ENCODE data around the gene RACK1. TPM values are rescaled to one million over a fixed set of nuclear protein-coding genes. Genes with fewer than 3 reads are reported as not detected.
A peak's percentile ranks its signal among the peaks of the same experiment; 100 is the strongest.

RACK1 gene
- total RNA-seq, 2 experiments from 2014 or later = 2,724 to 3,901 TPM

DNA sequence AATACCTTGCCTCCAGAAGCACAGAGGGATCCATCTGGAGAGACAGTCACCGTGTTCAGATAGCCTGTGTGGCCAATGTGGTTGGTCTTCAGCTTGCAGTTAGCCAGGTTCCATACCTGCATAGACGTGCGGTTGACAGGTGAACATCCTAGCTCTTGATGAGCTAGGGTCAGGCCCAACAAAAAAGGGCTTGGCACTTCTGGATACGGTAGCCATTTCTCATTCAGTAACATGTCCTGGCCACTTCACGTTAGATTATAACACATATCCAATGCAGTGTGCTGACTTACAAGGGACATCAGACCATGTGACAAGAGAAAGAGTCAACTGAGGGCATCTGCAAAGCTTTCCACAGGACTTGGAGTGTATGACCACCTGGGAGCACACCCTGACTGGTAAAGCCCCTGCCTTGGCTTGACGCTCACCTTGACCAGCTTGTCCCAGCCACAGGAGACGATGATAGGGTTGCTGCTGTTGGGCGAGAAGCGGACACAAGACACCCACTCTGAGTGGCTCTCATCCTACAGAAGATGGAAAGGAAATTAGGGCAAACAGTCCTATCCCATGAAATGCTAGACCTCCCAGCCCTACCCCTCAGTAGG is 4.5 kb downstream of the RACK1 start:
- no peak for DNase-seq
- Mint-ChIP-seq H3K4me3 (peak overlapping the region; percentile 51), H3K27ac (peak overlapping the region; percentile 78), H3K9me3 (ENCODE audit: low read depth) (no peaks in the 10 kb centered on the region), H3K4me1 (peaks cover 39% of the 10 kb centered on the region), H3K27me3 (no peaks in the 10 kb centered on the region), H3K36me3 (ENCODE audit: low read depth) (peaks cover 91% of the 10 kb centered on the region)
- ChIA-PET POLR2A (interaction anchor here (0.7 to 1.2 kb wide), 2 partner anchors 21 to 32 kb away, joined by 3 read pairs; no protein-coding TSS in a partner anchor), CTCF (interaction anchor here (0.6 kb wide), 3 partner anchors 13 to 424 kb away, joined by 3 to 4 read pairs (median 3); no protein-coding TSS in a partner anchor)
- ATAC-seq = no peak
- intact Hi-C loops (cut with DNase I, micrococcal nuclease) = no loop called here

DNA sequence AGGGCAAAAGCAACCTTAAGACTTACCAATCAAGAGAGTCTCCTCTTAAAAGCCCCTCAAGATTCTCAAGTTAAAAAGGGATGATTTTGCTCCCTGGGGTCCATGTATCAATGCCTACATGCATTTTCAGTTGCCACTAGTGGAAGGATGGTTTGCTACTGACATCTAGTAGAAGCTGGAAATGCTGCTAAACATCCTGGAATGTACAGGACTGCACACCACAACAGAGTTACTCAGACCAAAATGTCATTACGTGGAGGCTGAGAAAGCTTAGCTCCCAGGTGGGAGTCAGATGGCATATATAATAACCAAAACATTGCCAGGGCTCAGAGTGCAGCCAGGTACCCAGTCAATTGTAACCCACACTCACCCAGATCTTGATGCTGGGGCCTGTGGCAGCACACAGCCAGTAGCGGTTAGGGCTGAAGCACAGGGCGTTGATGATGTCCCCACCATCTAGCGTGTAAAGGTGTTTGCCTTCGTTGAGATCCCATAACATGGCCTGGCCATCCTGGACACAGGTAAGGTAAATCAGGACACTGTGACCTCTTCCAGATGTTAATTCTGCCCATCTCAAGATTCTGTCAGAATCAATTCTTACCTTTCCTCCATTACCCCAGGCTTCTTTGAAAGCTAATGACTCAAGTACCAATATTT is 5.8 kb downstream of the RACK1 start:
- ATAC-seq (no peak), DNase-seq (no peak)
- Mint-ChIP-seq H3K27ac (peak overlapping the region; percentile 52), H3K27me3 (no peaks in the 10 kb centered on the region), H3K4me1 (peaks cover 39% of the 10 kb centered on the region), H3K4me3 (no peak overlapping the region), H3K36me3 (ENCODE audit: low read depth) (peaks cover 91% of the 10 kb centered on the region), H3K9me3 (ENCODE audit: low read depth) (no peaks in the 10 kb centered on the region)
- ChIA-PET POLR2A (interaction anchor here (0.6 kb wide), 1 partner anchor 10 kb away, joined by 3 read pairs; no protein-coding TSS in a partner anchor), CTCF (no interaction called here)
- intact Hi-C loops (cut with DNase I, micrococcal nuclease) = no loop called here

DNA sequence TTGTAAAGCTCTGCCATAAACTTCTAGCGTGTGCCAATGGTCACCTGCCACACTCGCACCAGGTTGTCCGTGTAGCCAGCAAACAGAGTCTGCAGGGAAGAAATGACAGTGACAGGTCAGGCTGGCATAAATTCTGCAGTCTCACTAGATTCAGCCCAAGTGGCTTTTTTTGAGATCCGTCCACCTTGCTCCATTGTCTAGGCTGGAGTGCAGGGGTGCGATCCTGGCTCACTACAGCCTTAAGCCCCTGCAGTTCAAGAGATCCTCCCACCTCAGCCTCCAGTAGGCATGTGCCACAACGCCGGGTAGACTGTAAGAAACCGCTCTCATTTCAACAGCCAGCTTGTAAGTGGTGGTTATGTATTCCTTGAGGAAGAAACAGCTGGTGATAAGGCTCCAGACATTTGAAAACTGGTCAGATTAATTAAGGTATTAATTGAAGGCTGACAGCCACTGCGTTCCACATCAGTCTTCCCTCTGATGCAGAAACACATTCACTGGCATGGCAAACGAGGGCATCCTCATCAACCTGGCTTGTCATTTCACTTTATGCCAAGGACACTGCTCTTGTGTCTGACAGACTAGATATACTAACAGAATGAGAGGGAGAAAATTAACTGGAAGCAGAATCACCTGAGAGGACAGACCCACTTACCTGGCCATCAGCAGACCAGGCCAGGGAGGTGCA is 6.6 kb downstream of the RACK1 start:
- Mint-ChIP-seq H3K36me3 (ENCODE audit: low read depth) (peaks cover 87% of the 10 kb centered on the region), H3K9me3 (ENCODE audit: low read depth) (no peaks in the 10 kb centered on the region), H3K4me1 (peaks cover 37% of the 10 kb centered on the region), H3K27ac (peak overlapping the region; percentile 20), H3K4me3 (no peak overlapping the region), H3K27me3 (no peaks in the 10 kb centered on the region)
- ATAC-seq = no peak
- no peak for DNase-seq
- ChIA-PET CTCF (no interaction called here), POLR2A (no interaction called here)
- intact Hi-C loops (cut with DNase I, micrococcal nuclease) = no loop called here

DNA sequence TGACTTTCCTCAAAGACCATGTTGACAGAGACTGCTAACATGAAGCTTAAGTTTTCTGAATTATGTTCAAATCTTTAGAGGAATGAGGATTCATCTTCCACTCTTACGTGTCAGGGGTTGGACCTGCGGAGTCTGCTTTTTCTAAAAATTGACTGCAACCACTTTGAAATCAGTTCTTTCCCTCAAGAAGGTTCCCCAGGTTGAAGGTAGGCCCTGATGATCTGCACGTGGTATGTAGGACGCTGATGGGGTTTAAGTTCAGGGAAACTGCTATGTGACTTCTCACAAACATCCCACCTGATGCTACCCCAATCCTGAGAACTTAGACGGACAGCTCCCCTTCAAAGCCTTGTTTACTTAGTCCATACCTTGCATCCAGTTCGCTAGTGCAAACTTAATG is 7.2 kb downstream of the RACK1 start:
- DNase-seq (no peak), ATAC-seq (no peak)
- intact Hi-C loops (cut with DNase I, micrococcal nuclease) = no loop called here
- ChIA-PET CTCF (no interaction called here), POLR2A (no interaction called here)
- Mint-ChIP-seq H3K4me3 (no peak overlapping the region), H3K36me3 (ENCODE audit: low read depth) (peaks cover 84% of the 10 kb centered on the region), H3K27ac (peak overlapping the region; percentile 53), H3K9me3 (ENCODE audit: low read depth) (no peaks in the 10 kb centered on the region), H3K27me3 (no peaks in the 10 kb centered on the region), H3K4me1 (peaks cover 31% of the 10 kb centered on the region)

DNA sequence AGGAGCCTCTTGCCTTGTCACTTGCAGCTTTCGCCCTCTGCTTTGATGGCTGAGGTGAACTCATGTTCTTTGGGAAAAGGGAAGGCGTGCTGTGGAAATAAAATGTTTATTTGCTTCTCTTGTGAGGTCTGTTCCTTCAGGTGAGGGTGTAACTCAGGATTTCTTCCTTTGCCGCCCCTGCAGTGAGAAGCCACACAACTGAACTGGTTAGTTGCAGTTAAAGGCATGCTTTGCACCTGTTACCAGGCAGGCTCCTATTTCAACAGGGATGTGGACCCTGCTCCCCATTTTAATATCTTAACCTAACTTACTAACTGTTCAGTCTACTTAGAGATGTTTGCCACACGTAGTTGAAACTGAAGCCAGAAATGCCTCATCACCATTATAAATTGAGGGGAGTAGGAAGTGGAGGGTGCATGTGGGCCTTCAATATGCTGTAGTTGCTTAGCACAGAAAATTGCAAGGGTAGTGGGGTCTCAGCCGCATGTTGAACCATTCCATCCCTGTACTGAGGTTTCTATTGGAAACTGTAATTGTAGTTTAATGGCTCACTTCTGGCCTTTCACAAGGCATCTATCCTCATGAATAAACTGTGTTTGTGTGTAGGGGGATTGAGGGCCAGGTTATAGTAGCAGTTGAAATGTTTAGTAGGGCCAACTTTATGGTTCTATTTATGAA is 7.9 kb downstream of the RACK1 start:
- Mint-ChIP-seq H3K4me1 (peaks cover 29% of the 10 kb centered on the region), H3K4me3 (no peak overlapping the region), H3K36me3 (ENCODE audit: low read depth) (peaks cover 79% of the 10 kb centered on the region), H3K27ac (peak overlapping the region; percentile 53), H3K9me3 (ENCODE audit: low read depth) (no peaks in the 10 kb centered on the region), H3K27me3 (no peaks in the 10 kb centered on the region)
- peak; percentile 14 for ATAC-seq
- intact Hi-C loops (cut with DNase I, micrococcal nuclease) = no loop called here
- ChIA-PET CTCF (interaction anchor here (0.9 kb wide), 1 partner anchor 63 kb away, joined by 3 read pairs; no protein-coding TSS in a partner anchor), POLR2A (interaction anchor here (0.8 to 1.0 kb wide), 2 partner anchors 8 to 26 kb away, joined by 4 to 6 read pairs; partner anchors contain the start of gene RACK1)
- no peak for DNase-seq

DNA sequence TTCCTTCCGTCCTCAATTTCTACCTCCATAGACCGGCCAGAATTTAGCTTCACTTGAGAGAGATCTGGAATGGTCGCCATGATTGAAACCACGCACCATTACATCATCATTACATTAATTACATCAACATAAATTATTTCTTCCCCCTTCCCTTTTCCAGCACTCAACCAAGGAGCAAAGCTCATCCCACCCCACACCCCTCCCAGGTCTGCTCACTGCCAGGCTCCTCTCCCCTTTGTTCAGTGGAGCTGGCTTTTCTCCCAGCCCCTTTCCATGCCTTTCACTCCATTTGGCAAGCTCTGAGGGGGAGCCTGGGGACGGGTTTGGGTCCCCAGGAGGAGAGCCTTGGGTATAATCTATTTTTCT is 8.4 kb downstream of the RACK1 start:
- POLR2A ChIA-PET = interaction anchor here (0.8 to 1.0 kb wide), 2 partner anchors 9 to 26 kb away, joined by 4 to 6 read pairs; partner anchors contain the start of gene RACK1
- H3K36me3 Mint-ChIP-seq (ENCODE audit: low read depth) = peaks cover 78% of the 10 kb centered on the region
- no peaks in the 10 kb centered on the region for H3K27me3 Mint-ChIP-seq
- no peak overlapping the region for H3K4me3 Mint-ChIP-seq
- intact Hi-C loops (cut with DNase I, micrococcal nuclease) = no loop called here
- CTCF ChIA-PET = interaction anchor here (0.9 kb wide), 1 partner anchor 62 kb away, joined by 3 read pairs; no protein-coding TSS in a partner anchor
- peak overlapping the region; percentile 53 for H3K27ac Mint-ChIP-seq
- peaks cover 30% of the 10 kb centered on the region for H3K4me1 Mint-ChIP-seq
- DNase-seq = no peak
- ATAC-seq = peak; percentile 4
- no peaks in the 10 kb centered on the region for H3K9me3 Mint-ChIP-seq (ENCODE audit: low read depth)

DNA sequence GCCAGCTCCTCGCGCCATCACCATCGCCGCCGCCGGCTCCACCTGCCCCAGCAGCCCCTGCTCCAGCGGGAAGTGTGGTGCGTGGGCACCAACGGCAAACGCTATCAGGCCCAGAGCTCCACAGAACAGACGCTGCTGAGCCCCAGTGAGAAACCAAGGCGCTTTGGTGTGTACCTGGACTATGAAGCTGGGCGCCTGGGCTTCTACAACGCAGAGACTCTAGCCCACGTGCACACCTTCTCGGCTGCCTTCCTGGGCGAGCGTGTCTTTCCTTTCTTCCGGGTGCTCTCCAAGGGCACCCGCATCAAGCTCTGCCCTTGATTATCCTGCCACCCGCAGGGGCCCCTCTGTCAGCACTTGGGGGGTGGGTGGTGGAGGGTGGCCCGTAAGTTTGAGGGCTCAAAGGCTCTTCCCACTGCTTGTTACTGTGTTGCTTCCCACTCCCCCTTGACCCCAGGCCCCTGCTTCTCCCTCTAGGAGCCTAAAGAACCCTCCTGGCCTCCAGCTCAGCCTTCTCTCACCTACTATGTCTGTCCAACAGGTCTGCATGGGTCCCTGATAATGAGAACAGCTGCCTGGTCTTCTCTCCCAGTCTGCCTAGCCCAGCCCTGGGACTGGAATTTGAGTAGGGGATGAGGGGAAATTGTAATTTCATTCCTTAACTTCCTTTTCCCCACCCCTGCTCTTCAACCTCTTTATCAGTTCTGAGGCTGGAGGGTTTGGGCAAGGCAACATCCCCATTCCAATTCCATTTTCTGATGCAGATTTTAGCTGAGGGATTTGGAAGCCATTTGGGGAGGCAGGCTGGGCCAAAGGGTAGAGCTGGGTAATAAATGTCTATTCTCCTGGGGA is 9.0 kb downstream of the RACK1 start:
- ATAC-seq (no peak), DNase-seq (no peak)
- intact Hi-C loops (cut with DNase I, micrococcal nuclease) = no loop called here
- Mint-ChIP-seq H3K27ac (peak overlapping the region; percentile 53), H3K36me3 (ENCODE audit: low read depth) (peaks cover 74% of the 10 kb centered on the region), H3K9me3 (ENCODE audit: low read depth) (no peaks in the 10 kb centered on the region), H3K4me3 (no peak overlapping the region), H3K27me3 (no peaks in the 10 kb centered on the region), H3K4me1 (peaks cover 31% of the 10 kb centered on the region)
- ChIA-PET CTCF (interaction anchor here (0.9 kb wide), 1 partner anchor 62 kb away, joined by 3 read pairs; no protein-coding TSS in a partner anchor), POLR2A (interaction anchor here (1.0 kb wide), 1 partner anchor 27 kb away, joined by 6 read pairs; no protein-coding TSS in a partner anchor)

DNA sequence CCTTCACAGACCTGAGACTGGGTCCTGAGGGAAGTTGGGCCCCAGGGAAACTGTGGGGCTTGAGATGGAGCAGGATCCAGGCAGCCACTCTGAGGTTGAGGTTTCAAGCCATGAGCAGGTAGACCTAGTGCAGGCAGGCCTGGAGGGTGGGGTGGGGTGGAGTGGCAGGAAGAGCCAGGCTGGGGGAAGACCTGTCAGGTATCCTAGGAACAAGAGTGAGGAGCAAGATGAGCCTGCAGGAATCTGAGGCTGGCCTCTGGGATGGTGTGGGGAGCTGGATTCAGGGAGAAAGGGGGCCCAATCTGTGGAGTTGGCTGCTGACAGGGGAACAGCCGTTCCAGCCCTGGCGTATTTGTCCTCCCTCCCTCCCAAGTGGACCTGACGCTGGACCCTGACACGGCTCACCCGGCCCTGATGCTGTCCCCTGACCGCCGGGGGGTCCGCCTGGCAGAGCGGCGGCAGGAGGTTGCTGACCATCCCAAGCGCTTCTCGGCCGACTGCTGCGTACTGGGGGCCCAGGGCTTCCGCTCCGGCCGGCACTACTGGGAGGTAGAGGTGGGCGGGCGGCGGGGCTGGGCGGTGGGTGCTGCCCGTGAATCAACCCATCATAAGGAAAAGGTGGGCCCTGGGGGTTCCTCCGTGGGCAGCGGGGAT is 9.8 kb downstream of the RACK1 start:
- CTCF ChIA-PET = no interaction called here
- peak overlapping the region; percentile 6 for H3K27ac Mint-ChIP-seq
- H3K9me3 Mint-ChIP-seq (ENCODE audit: low read depth) = no peaks in the 10 kb centered on the region
- ATAC-seq = no peak
- H3K4me1 Mint-ChIP-seq = peaks cover 31% of the 10 kb centered on the region
- no peak for DNase-seq
- H3K27me3 Mint-ChIP-seq = no peaks in the 10 kb centered on the region
- no peak overlapping the region for H3K4me3 Mint-ChIP-seq
- peaks cover 73% of the 10 kb centered on the region for H3K36me3 Mint-ChIP-seq (ENCODE audit: low read depth)
- intact Hi-C loops (cut with DNase I, micrococcal nuclease) = no loop called here
- POLR2A ChIA-PET = no interaction called here

DNA sequence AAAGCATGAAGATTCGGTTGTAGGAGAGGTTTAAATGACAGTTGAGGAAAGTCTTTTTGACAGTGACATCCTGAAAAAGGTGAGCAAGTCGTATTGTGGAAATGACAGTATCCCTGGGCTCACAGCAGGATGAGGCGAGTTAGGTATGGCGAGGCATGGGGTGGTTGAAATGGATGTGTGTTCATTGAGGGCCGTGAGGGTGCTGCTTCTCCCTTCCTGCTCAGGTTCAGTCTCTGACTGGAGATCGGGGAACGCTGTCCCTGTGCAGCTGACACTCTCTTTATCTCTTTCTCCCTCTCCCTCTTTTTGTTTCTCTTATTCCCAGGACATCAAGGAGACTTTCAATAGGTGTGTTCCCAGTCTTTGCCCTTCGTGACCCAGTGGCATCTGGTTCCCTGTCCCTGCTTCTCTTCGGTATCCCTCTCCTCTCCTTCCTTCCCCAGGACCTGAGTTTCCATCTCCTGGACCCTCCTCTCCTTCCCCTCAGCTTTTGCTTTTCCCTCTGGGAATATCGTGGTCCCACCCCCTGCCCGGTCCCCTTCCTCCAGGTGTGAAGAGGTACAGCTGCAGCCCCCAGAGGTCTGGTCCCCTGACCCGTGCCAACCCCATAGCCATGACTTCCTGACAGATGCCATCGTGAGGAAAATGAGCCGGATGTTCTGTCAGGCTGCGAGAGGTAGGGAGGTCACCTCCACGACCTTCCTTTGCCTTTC is 10.5 kb downstream of the RACK1 start:
- ATAC-seq = no peak
- Mint-ChIP-seq H3K27ac (peak overlapping the region; percentile 6), H3K4me1 (peaks cover 26% of the 10 kb centered on the region), H3K9me3 (ENCODE audit: low read depth) (no peaks in the 10 kb centered on the region), H3K27me3 (no peaks in the 10 kb centered on the region), H3K4me3 (no peak overlapping the region), H3K36me3 (ENCODE audit: low read depth) (peaks cover 67% of the 10 kb centered on the region)
- intact Hi-C loops (cut with DNase I, micrococcal nuclease) = no loop called here
- ChIA-PET POLR2A (no interaction called here), CTCF (interaction anchor here (0.7 kb wide), 1 partner anchor 40 kb away, joined by 3 read pairs; no protein-coding TSS in a partner anchor)
- no peak for DNase-seq

DNA sequence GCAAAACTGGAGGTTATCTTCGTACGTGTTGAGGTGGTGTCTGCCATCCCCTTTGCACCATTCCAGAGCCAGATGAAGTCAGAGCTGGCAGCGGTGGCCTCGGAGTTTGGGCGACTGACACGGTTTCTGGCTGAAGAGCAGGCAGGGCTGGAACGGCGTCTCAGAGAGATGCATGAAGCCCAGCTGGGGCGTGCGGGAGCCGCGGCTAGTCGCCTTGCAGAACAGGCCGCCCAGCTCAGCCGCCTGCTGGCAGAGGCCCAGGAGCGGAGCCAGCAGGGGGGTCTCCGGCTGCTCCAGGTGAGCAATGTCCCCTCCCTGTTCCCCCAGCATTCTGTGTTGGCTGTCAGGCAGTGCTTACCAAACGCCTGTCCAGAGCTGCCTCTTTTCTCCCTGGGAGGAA is 11.1 kb downstream of the RACK1 start:
- H3K27me3 Mint-ChIP-seq = no peaks in the 10 kb centered on the region
- ATAC-seq (no peak), DNase-seq (no peak)
- no peaks in the 10 kb centered on the region for H3K9me3 Mint-ChIP-seq (ENCODE audit: low read depth)
- CTCF ChIA-PET = interaction anchor here (0.6 to 0.7 kb wide), 2 partner anchors 18 to 40 kb away, joined by 3 read pairs; no protein-coding TSS in a partner anchor
- intact Hi-C loops (cut with DNase I, micrococcal nuclease) = no loop called here
- H3K27ac Mint-ChIP-seq = no peak overlapping the region
- H3K4me1 Mint-ChIP-seq = peaks cover 19% of the 10 kb centered on the region
- H3K4me3 Mint-ChIP-seq = no peak overlapping the region
- POLR2A ChIA-PET = no interaction called here
- peaks cover 60% of the 10 kb centered on the region for H3K36me3 Mint-ChIP-seq (ENCODE audit: low read depth)

All from activated CD4-positive, alpha-beta T cell treated with anti-CD3 and anti-CD28 coated beads for 36 hours (primary cell).